Activated CD4-positive, alpha-beta memory T cell treated with anti-CD3 and anti-CD28 coated beads, Interleukin-2, amount 10 ng/mL, durations not matched to agents 7 days and 5 days (primary cell): ENCODE measurements around the gene CTR9. TPM values are rescaled to one million over a fixed set of nuclear protein-coding genes. Genes with fewer than 3 reads are reported as not detected.

Experiments used
- CTCF ChIA-PET: fragments of 350-600 bp; sonication (Branson Sonifier 250); formaldehyde crosslinking; loops from one replicate; lab custom pipeline; 2021; ENCODE audit warnings: antibody characterized with exemption, inconsistent platforms; lab: Charles Lee
- POLR2A ChIA-PET: fragments of 350-600 bp; sonication (Branson Sonifier 250); formaldehyde crosslinking; loops from one replicate; lab custom pipeline; 2021; ENCODE audit warnings: antibody characterized with exemption; lab: Charles Lee
- DNase-seq: peaks from one replicate; pipeline ENCODE4 v3.0.0-alpha.2; 2020
- H3K27ac Mint-ChIP-seq: one replicate; pipeline ENCODE4 v1.8.0; 2021; ENCODE audit warnings: mild to moderate bottlenecking, mixed read lengths
- H3K27me3 Mint-ChIP-seq: one replicate; pipeline ENCODE4 v1.8.0; 2021; ENCODE audit warnings: mixed read lengths
- H3K36me3 Mint-ChIP-seq: one replicate; pipeline ENCODE4 v1.8.0; 2021; ENCODE audit warnings: low read depth, mixed read lengths
- H3K4me1 Mint-ChIP-seq: one replicate; pipeline ENCODE4 v1.8.0; 2021; ENCODE audit warnings: mixed read lengths
- H3K4me3 Mint-ChIP-seq: one replicate; pipeline ENCODE4 v1.8.0; 2021; ENCODE audit warnings: mild to moderate bottlenecking, mixed read lengths
- H3K9me3 Mint-ChIP-seq: one replicate; pipeline ENCODE4 v1.8.0; 2021; ENCODE audit warnings: mixed read lengths
- total RNA-seq, 2 experiments: library from RNA; stranded (reverse); gene quantifications; one replicate each; pipeline ENCODE4 v1.2.3, GENCODE V29; 2021

Gene CTR9
- total RNA-seq, 2 experiments from 2014 or later: 48.4 to 54.5 TPM

DNA sequence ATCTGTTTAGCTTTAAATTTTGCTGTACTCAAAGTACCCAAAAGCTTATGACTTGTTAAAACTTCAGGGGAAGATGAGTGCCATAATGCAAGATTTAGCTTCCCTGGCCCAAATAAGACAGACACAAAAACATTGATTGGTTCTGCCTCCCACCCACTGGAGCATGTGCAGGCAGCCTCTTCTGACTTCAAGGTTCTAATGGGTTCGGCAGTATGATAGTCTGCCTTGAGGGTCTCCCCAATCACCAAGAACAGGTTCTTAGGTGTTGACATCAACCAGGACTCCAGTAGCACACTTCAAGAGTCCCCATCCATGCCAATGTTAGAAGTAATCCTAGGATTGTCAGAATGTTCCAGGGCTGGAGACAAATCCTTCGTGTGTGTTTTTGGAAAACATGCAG is 45.1 kb downstream of the CTR9 start:
- Mint-ChIP-seq H3K27me3 (peaks cover 5% of the 10 kb centered on the region), H3K36me3 (peaks cover 60% of the 10 kb centered on the region), H3K9me3 (no peaks in the 10 kb centered on the region), H3K27ac (no peak overlapping the region), H3K4me1 (peaks cover 55% of the 10 kb centered on the region), H3K4me3 (no peak overlapping the region)
- CTCF ChIA-PET: interaction anchor here (0.9 to 1.5 kb wide), 4 partner anchors 13 to 233 kb away, joined by 3 to 7 read pairs (median 3); partner anchors contain the start of gene EIF4G2
- POLR2A ChIA-PET: interaction anchor here (0.8 to 6.9 kb wide), 3 partner anchors 8 to 62 kb away, joined by 3 to 111 read pairs (median 9); partner anchors contain the start of gene EIF4G2
- DNase-seq: no peak

DNA sequence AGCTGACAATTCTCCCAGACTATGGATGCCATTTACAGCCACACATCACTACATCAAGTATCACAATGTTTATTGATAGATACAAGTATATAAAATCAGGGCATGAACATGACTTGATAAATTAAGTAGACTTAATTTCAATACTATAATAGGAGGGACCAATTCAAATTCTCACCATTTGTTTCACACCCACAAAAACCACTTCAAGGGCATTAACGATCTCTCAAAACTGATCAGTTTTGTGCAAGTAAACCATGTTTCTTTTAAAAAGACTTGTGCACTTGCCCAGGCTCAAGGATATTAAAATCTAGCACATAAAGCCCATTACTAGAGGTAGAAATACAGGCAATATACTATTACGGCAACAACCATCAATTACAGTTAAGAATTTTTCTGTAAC is 46.0 kb downstream of the CTR9 start:
- Mint-ChIP-seq H3K27ac (no peak overlapping the region), H3K4me3 (no peak overlapping the region), H3K36me3 (peaks cover 68% of the 10 kb centered on the region), H3K27me3 (peaks cover 5% of the 10 kb centered on the region), H3K4me1 (peaks cover 63% of the 10 kb centered on the region), H3K9me3 (no peaks in the 10 kb centered on the region)
- POLR2A ChIA-PET: interaction anchor here (0.8 to 6.9 kb wide), 2 partner anchors 11 to 62 kb away, joined by 3 to 111 read pairs; partner anchors contain the start of gene EIF4G2
- DNase-seq: no peak
- CTCF ChIA-PET: interaction anchor here (1.4 kb wide), 1 partner anchor 12 kb away, joined by 3 read pairs; the partner anchor contains the start of gene EIF4G2

- no peak for DNase-seq
- CTCF ChIA-PET: interaction anchor here (1.2 kb wide), 1 partner anchor 136 kb away, joined by 3 read pairs; no protein-coding TSS in a partner anchor
- Mint-ChIP-seq H3K4me3 (no peak overlapping the region), H3K9me3 (no peaks in the 10 kb centered on the region), H3K4me1 (peaks cover 63% of the 10 kb centered on the region), H3K27ac (no peak overlapping the region), H3K27me3 (peaks cover 5% of the 10 kb centered on the region), H3K36me3 (peaks cover 74% of the 10 kb centered on the region)
- POLR2A ChIA-PET: interaction anchor here (6.9 kb wide), 1 partner anchor 11 kb away, joined by 111 read pairs; the partner anchor contains the start of gene EIF4G2
Observed at GRCh38 chr11:10797531-10797930, 46.5 kb downstream of the CTR9 start.

DNA sequence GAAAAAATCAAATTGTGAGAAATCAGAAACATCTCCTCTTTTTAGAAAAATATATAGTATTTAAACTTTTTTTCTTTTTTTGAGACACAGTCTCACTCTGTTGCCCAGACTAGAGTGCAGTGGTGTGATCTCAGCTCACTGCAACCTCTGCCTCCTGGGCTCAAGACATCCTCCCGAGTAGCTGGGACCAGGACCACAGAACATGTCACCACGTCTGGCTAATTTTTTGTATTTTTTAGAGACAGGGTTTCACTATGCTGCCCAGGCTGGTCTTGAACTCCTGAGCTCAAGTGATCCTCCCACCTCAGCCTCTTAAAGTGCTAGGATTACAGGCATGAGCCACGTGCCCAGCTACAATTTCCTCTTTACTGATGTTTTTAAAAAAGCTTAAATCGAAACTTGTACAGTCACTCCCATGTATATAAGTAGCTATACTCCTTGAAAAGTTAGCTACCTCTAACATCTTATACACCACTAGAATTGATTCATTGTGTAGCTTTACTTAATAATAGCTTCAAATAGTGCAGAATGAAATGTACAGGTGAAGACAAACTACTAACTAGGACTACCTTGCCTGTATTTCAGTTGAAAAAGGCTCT is 47.4 kb downstream of the CTR9 start:
- ChIA-PET POLR2A (interaction anchor here (0.9 to 6.9 kb wide), 2 partner anchors 10 to 13 kb away, joined by 4 to 111 read pairs; partner anchors contain the start of gene EIF4G2), CTCF (interaction anchor here (1.0 to 1.2 kb wide), 5 partner anchors 11 to 229 kb away, joined by 3 to 8 read pairs (median 4); partner anchors contain the start of genes EIF4G2 and ZBED5)
- peak overlapping the region; percentile 48 for H3K27ac Mint-ChIP-seq
- no peak overlapping the region for H3K4me3 Mint-ChIP-seq
- peaks cover 59% of the 10 kb centered on the region for H3K4me1 Mint-ChIP-seq
- H3K36me3 Mint-ChIP-seq: peaks cover 82% of the 10 kb centered on the region
- no peak for DNase-seq
- no peaks in the 10 kb centered on the region for H3K9me3 Mint-ChIP-seq
- no peaks in the 10 kb centered on the region for H3K27me3 Mint-ChIP-seq

DNA sequence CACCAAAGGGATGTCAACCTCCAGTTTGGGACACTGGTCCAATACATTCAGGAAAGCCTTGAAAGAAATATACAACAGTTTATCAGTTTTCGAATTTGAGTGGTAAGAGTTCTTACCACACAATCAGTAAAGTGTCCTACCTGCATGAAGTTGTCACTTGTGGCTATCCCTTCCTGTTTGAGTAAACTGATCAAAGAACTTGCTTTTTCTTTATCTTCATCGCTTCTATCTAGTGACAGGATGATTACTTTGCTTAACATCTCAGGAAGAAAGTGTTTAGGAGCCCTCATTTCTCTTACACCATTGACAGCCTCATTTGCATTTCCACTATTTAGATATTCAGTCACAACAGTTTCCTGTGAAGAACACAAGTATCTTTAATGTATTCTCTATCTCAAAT is 49.2 kb downstream of the CTR9 start:
- Mint-ChIP-seq H3K36me3 (peaks cover 93% of the 10 kb centered on the region), H3K27me3 (no peaks in the 10 kb centered on the region), H3K4me3 (no peak overlapping the region), H3K4me1 (peaks cover 69% of the 10 kb centered on the region), H3K27ac (peak overlapping the region; percentile 62), H3K9me3 (no peaks in the 10 kb centered on the region)
- no peak for DNase-seq
- ChIA-PET CTCF (no interaction called here), POLR2A (interaction anchor here (1.7 to 6.9 kb wide), 2 partner anchors 8 to 57 kb away, joined by 8 to 111 read pairs; partner anchors contain the start of genes EIF4G2 and ZBED5)

DNA sequence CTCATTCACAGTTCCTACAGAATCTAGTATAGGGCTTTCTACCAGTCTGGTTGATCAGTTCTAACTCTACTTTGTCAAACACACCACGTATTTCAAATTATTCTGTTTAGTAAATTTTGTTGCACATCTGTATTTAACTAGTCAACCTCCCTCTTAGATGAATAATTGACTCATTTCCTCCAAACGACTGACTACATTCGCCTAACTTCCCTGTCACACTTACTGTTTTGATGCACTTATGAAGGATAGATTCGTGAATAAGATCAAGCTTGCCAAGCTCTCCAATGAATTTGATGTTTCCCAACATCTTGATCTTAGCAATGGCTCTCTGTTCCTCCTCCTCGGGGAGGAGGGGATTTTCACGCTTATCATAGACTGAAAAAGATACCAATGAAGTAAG is 52.6 kb downstream of the CTR9 start:
- H3K27ac Mint-ChIP-seq: no peak overlapping the region
- DNase-seq: no peak
- POLR2A ChIA-PET: interaction anchor here (0.7 to 10.3 kb wide), 5 partner anchors 8 to 181 kb away, joined by 3 to 379 read pairs (median 9); partner anchors contain the start of gene ZBED5
- H3K4me1 Mint-ChIP-seq: peaks cover 76% of the 10 kb centered on the region
- H3K27me3 Mint-ChIP-seq: no peaks in the 10 kb centered on the region
- H3K36me3 Mint-ChIP-seq: peaks cover 96% of the 10 kb centered on the region
- no peaks in the 10 kb centered on the region for H3K9me3 Mint-ChIP-seq
- CTCF ChIA-PET: interaction anchor here (4.5 kb wide), 1 partner anchor 11 kb away, joined by 46 read pairs; no protein-coding TSS in a partner anchor
- H3K4me3 Mint-ChIP-seq: no peak overlapping the region

- DNase-seq: no peak
- ChIA-PET POLR2A (interaction anchor here (1.9 to 10.3 kb wide), 4 partner anchors 7 to 51 kb away, joined by 4 to 379 read pairs (median 98); partner anchors contain the start of gene ZBED5), CTCF (interaction anchor here (6.7 kb wide), 1 partner anchor 14 kb away, joined by 57 read pairs; no protein-coding TSS in a partner anchor)
- Mint-ChIP-seq H3K9me3 (no peaks in the 10 kb centered on the region), H3K27me3 (no peaks in the 10 kb centered on the region), H3K4me3 (peak overlapping the region; percentile 21), H3K27ac (peak overlapping the region; percentile 60), H3K36me3 (peaks cover 75% of the 10 kb centered on the region), H3K4me1 (peaks cover 66% of the 10 kb centered on the region)
Observed at GRCh38 chr11:10805741-10806140, 54.7 kb downstream of the CTR9 start.

DNA sequence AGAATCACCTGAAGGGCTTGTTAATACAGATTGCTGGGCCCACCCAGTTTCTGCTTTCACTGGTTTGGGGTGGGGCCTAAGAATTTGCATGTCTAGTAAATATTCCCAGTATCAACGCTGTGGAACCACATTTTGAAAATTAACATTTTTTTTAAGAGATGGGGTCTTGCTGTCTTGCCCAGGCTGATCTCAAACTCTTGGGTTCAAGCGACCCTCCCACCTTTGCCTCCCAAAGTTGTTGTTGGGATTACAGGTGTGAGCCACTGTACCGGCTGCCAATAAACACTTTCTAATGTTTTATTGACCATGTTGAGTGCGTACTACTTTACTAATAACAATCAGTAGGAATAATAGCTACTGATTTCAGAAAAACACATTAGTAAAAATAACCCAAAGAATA is 55.2 kb downstream of the CTR9 start:
- no peaks in the 10 kb centered on the region for H3K9me3 Mint-ChIP-seq
- peaks cover 71% of the 10 kb centered on the region for H3K36me3 Mint-ChIP-seq
- H3K4me3 Mint-ChIP-seq: peak overlapping the region; percentile 94
- DNase-seq: no peak
- H3K27ac Mint-ChIP-seq: no peak overlapping the region
- H3K4me1 Mint-ChIP-seq: peaks cover 61% of the 10 kb centered on the region
- POLR2A ChIA-PET: interaction anchor here (1.0 to 10.3 kb wide), 5 partner anchors 8 to 72 kb away, joined by 3 to 379 read pairs (median 84); partner anchors contain the start of gene ZBED5
- H3K27me3 Mint-ChIP-seq: no peaks in the 10 kb centered on the region
- CTCF ChIA-PET: interaction anchor here (6.7 kb wide), 1 partner anchor 15 kb away, joined by 57 read pairs; no protein-coding TSS in a partner anchor

DNA sequence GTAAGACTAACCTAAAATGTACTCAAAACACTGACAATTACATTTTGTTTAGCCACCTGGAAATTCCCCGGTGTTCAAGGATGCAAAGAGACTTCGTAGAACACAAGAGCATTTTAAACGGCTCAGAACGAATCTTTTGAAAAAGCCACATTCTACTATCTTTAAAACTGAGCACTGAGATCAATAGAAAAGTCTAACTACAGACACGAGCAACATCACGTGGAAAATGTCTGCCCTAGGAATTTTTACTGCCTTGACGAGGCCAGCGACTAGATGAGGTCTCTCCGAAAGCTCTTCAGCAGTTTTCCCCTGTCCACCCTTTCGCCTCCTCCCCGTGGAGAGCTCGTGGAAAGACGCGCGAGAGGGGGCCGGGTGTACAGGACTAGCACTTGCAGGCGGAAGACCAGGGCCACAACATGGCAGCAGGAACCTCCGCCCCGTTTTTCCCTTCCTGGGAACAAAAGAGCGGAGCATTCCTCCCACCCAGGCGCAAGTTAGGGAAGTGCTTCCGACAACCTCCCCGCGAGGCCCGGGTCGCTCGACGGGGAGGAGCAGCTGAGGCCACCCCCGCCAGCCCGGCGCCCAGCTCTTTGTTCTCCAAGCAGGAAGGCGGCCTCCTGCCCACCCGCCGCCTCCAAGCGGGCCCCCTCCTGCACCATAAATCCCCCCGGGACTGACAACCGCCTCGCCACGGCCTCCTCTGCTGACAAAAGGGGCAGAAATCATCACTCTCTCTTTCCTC is 56.6 kb downstream of the CTR9 start:
- Mint-ChIP-seq H3K27me3 (peaks cover 2% of the 10 kb centered on the region), H3K27ac (peak overlapping the region; percentile 98), H3K4me3 (peak overlapping the region; percentile 94), H3K36me3 (peaks cover 56% of the 10 kb centered on the region), H3K9me3 (no peaks in the 10 kb centered on the region), H3K4me1 (peaks cover 51% of the 10 kb centered on the region)
- peak; percentile 53 for DNase-seq
- ChIA-PET CTCF (interaction anchor here (2.9 to 6.7 kb wide), 2 partner anchors 16 to 50 kb away, joined by 28 to 57 read pairs; partner anchors contain the start of gene ZBED5), POLR2A (interaction anchor here (0.6 to 10.3 kb wide), 24 partner anchors 9 to 1347 kb away, joined by 3 to 379 read pairs (median 9); partner anchors contain the start of genes AMPD3, CTR9, USP47 and WEE1)

- no peak for DNase-seq
- ChIA-PET POLR2A (interaction anchor here (0.7 to 10.3 kb wide), 27 partner anchors 10 to 1558 kb away, joined by 3 to 379 read pairs (median 9); partner anchors contain the start of genes AMPD3, CTR9, RNF141 and USP47), CTCF (interaction anchor here (1.4 to 6.7 kb wide), 4 partner anchors 9 to 57 kb away, joined by 8 to 57 read pairs (median 18); partner anchors contain the start of genes CTR9 and ZBED5)
- no peaks in the 10 kb centered on the region for H3K9me3 Mint-ChIP-seq
- peaks cover 2% of the 10 kb centered on the region for H3K27me3 Mint-ChIP-seq
- H3K27ac Mint-ChIP-seq: peak overlapping the region; percentile 98
- H3K4me1 Mint-ChIP-seq: peaks cover 50% of the 10 kb centered on the region
- peak overlapping the region; percentile 94 for H3K4me3 Mint-ChIP-seq
- peaks cover 51% of the 10 kb centered on the region for H3K36me3 Mint-ChIP-seq
Observed at GRCh38 chr11:10808235-10808552, 57.1 kb downstream of the CTR9 start.

DNA sequence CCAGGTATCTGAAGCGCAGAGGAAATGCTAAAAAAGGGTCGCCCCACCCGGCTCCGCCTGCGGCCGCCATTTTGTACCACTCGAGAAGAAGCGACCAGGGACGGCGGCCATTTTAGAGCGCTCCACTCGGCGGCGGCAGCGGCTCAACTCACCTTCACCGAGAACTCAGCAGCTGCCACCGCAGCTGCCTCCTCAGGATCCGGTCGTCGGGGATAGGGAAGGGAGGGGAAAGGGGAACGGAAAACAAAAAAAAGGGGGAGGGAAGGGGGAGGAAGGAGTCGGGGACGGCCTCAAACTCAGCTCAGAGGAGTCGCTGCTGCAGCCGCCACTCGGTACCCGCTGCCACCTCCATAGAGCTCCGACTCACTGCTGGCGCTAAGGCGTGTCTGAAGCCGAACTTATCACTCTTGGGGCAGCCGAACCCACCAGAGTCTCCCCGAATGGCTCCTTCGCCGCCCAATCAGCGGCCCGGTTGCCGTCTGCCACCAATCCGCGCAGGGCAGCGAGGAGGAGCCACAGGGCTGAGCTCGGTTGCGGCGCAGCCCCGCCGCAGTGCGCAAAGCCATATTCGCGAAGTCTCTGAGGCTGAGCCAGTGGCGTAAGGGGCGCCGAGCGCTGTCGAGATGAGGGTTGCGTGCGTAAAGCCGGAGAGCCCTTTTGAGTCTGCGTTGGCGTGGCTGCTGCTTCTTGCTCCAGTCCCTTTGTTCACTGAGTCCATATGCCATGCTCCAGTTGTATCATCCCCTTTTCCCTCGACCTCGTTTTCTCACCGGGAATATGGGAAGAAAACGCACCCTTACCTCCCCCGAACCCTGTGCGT is 57.7 kb downstream of the CTR9 start, which contains the start of gene EIF4G2:
EIF4G2 (minus strand) TSS at position 374 of the 820 bp plus-strand sequence.
- Mint-ChIP-seq H3K27ac (peak within 1 kb of the TSS; percentile 98), H3K4me1 (peaks cover 45% of the 10 kb centered on the region), H3K27me3 (peaks cover 2% of the 10 kb centered on the region), H3K36me3 (peaks cover 45% of the 10 kb centered on the region), H3K4me3 (peak within 1 kb of the TSS; percentile 94), H3K9me3 (no peaks in the 10 kb centered on the region)
- ChIA-PET POLR2A (interaction anchor here (0.6 to 10.3 kb wide), 44 partner anchors 10 to 1845 kb away, joined by 3 to 379 read pairs (median 5); partner anchors contain the start of genes AMPD3, CTR9, RNF141 and TMEM9B), CTCF (interaction anchor here (0.9 to 6.7 kb wide), 12 partner anchors 10 to 268 kb away, joined by 3 to 57 read pairs (median 4); partner anchors contain the start of genes CTR9, RNF141 and ZBED5)
- DNase-seq: peak; percentile 98
